A673 (cell line): Measurements from ENCODE around the gene PACRG.

Experiments used
- CTCF ChIP-seq: fragments of 300-800, 200-600 bp; sonication (generic); conservative IDR thresholded peaks from 2 replicates; pipeline ENCODE4 v1.5.1; 2017; ENCODE audit warnings: low read depth, mild to moderate bottlenecking, antibody characterized with exemption, low read length, moderate library complexity, mixed read lengths
- EZH2 ChIP-seq: fragments of 200-600 bp; sonication (generic); IDR thresholded peaks from 2 replicates; pipeline ENCODE4 v1.6.1; 2017; ENCODE audit warnings: borderline replicate concordance, low read depth, mild to moderate bottlenecking, mixed read lengths, antibody characterized with exemption, low read length; ENCODE audit not compliant: poor library complexity, severe bottlenecking

- TF ChIP-seq CTCF, result no peak
- TF ChIP-seq EZH2, result no peak
Measured at GRCh38 chr6:163263998-163264661, 536.4 kb downstream of the PACRG start.
